ENCODE data around the gene HOXA10. TPM values are rescaled to one million over a fixed set of nuclear protein-coding genes. Genes with fewer than 3 reads are reported as not detected.

The HOXA10 gene
- total RNA-seq, 1 experiment from 2014 or later: 9.5 TPM

DNA sequence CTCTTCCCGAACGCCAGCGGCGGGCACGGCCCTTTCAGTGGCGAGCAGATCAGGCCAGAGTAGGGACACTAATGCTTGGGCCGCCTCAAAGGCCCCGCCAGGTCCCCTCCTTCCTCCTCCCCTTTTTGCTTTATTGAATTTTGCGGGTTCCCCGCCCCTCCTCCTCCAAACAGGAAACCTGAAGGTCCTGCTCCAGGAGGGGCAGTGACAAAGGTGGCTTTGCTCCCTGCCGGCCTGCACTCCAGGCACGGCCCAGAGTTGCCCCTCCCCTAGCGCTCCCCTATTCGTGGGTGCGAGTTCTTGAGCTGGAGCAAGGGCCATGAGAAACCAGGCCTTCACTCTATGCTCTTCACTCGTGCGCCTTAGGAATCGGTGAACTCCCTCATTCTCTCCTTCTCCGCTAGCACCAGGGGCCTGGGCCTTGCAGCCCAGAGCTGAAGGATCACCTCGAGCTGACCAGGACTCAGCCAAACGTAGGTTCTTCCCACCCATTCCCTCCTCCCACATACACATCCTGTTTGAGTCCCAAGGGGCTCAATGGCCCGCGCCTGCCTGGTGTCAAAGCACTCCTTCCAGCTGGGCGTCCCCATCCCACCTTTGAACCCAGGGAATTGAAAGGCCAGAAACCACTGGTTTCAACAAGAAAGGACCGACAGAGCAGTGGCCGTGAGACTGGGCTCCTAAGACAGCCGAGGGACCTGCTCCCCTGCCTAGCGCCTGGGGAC is 25.9 kb downstream of the HOXA10 start:
- BruUV-seq (replicated peaks): no TSS peak
- H3K4me1 Mint-ChIP-seq (ENCODE audit: low read depth, unreplicated experiment): no peaks in the 10 kb centered on the region
- ChIA-PET POLR2A (no interaction called here), CTCF (interaction anchor here (0.5 to 4.0 kb wide), 4 partner anchors 9 to 1263 kb away, joined by 3 to 40 read pairs (median 5); partner anchors contain the start of gene HOXA7)
- Histone ChIP-seq H3K4me1 (peaks cover 27% of the 10 kb centered on the region), H3K27me3 (replicated peaks; ENCODE audit: control insufficient read depth, insufficient read depth, low read length) (no peaks in the 10 kb centered on the region), H3K36me3 (ENCODE audit: control insufficient read depth, insufficient read depth, low read length) (no peaks in the 10 kb centered on the region; the same call in 1 of the 2 replicates), H3K4me3 (ENCODE audit: low read depth, low read length) (peak overlapping the region; percentile 46), H3K9me3 (no peaks in the 10 kb centered on the region)
- TF ChIP-seq, protein P1, sequence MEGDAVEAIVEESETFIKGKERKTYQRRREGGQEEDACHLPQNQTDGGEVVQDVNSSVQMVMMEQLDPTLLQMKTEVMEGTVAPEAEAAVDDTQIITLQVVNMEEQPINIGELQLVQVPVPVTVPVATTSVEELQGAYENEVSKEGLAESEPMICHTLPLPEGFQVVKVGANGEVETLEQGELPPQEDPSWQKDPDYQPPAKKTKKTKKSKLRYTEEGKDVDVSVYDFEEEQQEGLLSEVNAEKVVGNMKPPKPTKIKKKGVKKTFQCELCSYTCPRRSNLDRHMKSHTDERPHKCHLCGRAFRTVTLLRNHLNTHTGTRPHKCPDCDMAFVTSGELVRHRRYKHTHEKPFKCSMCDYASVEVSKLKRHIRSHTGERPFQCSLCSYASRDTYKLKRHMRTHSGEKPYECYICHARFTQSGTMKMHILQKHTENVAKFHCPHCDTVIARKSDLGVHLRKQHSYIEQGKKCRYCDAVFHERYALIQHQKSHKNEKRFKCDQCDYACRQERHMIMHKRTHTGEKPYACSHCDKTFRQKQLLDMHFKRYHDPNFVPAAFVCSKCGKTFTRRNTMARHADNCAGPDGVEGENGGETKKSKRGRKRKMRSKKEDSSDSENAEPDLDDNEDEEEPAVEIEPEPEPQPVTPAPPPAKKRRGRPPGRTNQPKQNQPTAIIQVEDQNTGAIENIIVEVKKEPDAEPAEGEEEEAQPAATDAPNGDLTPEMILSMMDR (IDR thresholded peaks at IDR 0.05; ENCODE audit: insufficient read depth in 1 of 2, low read depth in 1 of 2, low read length in 1 of 2, severe bottlenecking in 1 of 2, unreplicated experiment in 1 of 2): no peak
- peak; percentile 61 to 69 for DNase-seq
- no peaks in the 10 kb centered on the region for H3K27me3 Mint-ChIP-seq (ENCODE audit: insufficient read depth, unreplicated experiment)
- intact Hi-C loops (cut with micrococcal nuclease; ENCODE audit: unreplicated experiment): no loop called here
- no peaks in the 10 kb centered on the region for H3K9me3 Mint-ChIP-seq (ENCODE audit: unreplicated experiment)
- peak overlapping the region; percentile 73 for H3K4me3 Mint-ChIP-seq (ENCODE audit: unreplicated experiment)
- H3K36me3 Mint-ChIP-seq (ENCODE audit: insufficient read depth, unreplicated experiment): peaks cover 12% of the 10 kb centered on the region
- H3K27ac Mint-ChIP-seq (ENCODE audit: unreplicated experiment): peak overlapping the region; percentile 76

DNA sequence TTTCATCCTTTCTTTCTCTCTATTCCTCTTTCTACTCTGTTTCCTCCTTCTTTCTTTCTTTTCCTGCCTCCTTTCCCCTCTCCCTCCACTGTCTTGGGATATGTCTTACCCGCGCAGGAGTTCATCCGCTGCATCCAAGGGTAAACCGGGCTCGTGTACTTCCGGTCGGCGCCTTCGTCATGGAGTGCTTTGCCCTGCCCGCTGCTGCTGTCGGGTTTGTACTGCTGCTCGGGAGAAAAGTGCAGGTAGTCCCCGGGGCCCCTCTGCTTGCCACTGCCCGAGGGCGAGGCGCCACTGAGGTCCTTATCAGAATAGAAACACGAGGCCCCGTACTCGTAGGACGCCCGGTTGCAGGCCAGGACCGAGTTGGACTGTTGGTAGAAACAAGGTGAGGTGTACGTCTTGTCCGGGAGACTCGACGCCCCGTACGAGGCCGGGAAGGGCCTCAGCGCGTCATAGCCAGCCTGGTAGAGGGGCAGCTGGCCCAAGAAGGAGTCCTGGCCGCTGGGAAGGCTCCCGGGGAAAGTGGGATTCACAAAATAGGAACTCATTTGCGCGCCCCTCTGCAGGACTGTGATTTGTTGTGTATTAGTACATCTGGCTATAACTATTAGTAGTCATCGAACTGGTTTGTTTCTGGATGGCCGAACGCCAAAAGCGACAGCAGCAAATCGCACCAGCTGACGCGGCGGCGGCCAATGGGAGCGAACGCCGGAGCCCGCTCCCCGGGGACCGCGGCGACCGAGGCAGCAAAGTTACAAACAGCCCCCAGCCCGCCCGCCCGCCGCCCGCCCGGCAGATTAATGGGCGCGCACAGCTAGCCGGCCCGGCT is 26.7 kb downstream of the HOXA10 start, which contains the start of gene HOXA6:
TSS of gene HOXA6 (minus strand) at position 576 of the 832 bp plus-strand sequence. CDS start at position 551, 25 bp downstream.
- DNase-seq: peak; percentile 57 to 67
- no peaks in the 10 kb centered on the region for H3K9me3 Mint-ChIP-seq (ENCODE audit: unreplicated experiment)
- H3K4me3 ChIP-seq (ENCODE audit: low read depth, low read length): peak within 1 kb of the TSS; percentile 46
- intact Hi-C loops (cut with micrococcal nuclease; ENCODE audit: unreplicated experiment): no loop called here
- ChIA-PET POLR2A (no interaction called here), CTCF (interaction anchor here (0.5 to 4.0 kb wide), 3 partner anchors 10 to 36 kb away, joined by 5 to 40 read pairs (median 9); partner anchors contain the start of gene HOXA7)
- TF ChIP-seq, protein P1 (IDR thresholded peaks at IDR 0.05; ENCODE audit: insufficient read depth in 1 of 2, low read depth in 1 of 2, low read length in 1 of 2, severe bottlenecking in 1 of 2, unreplicated experiment in 1 of 2): no peak
- no peaks in the 10 kb centered on the region for H3K27me3 ChIP-seq (replicated peaks; ENCODE audit: control insufficient read depth, insufficient read depth, low read length)
- peaks cover 16% of the 10 kb centered on the region for H3K36me3 Mint-ChIP-seq (ENCODE audit: insufficient read depth, unreplicated experiment)
- no TSS peak for BruUV-seq (replicated peaks)
- peak within 1 kb of the TSS; percentile 73 for H3K4me3 Mint-ChIP-seq (ENCODE audit: unreplicated experiment)
- peak within 1 kb of the TSS; percentile 76 for H3K27ac Mint-ChIP-seq (ENCODE audit: unreplicated experiment)
- H3K27me3 Mint-ChIP-seq (ENCODE audit: insufficient read depth, unreplicated experiment): no peaks in the 10 kb centered on the region
- H3K36me3 ChIP-seq (ENCODE audit: control insufficient read depth, insufficient read depth, low read length): no peaks in the 10 kb centered on the region; the same call in 1 of the 2 replicates
- H3K4me1 Mint-ChIP-seq (ENCODE audit: low read depth, unreplicated experiment): no peaks in the 10 kb centered on the region
- H3K4me1 ChIP-seq: peaks cover 27% of the 10 kb centered on the region
- no peaks in the 10 kb centered on the region for H3K9me3 ChIP-seq

All from Caco-2 (cell line).